OCI-LY3 (cell line): ENCODE data around the gene GHR.

Experiments used
- H2AFZ ChIP-seq: fragments of 200-600, 300-600 bp; shearing (Covaris generic); 2 replicates; pipeline ENCODE4 v1.6.0; 2014; ENCODE audit warnings: antibody characterized with exemption, low read depth, low read length
- H3K27ac ChIP-seq: fragments of 200-600, 300-600 bp; sonication (generic); 2 replicates; pipeline ENCODE4 v1.5.1; 2014; ENCODE audit warnings: mild to moderate bottlenecking, low read length, moderate library complexity, mixed read lengths
- H3K27me3 ChIP-seq: fragments of 200-600, 300-600 bp; sonication (generic); 2 replicates; pipeline ENCODE4 v1.6.1; 2014; ENCODE audit warnings: low read depth, low read length, mixed read lengths
- H3K36me3 ChIP-seq: fragments of 200-600, 300-600 bp; sonication (generic); replicated peaks from 2 replicates; pipeline ENCODE3; 2014; ENCODE audit warnings: low read depth, low read length, mixed read lengths
- H3K4me1 ChIP-seq: fragments of 300-600, 200-600 bp; sonication (generic); 2 replicates; pipeline ENCODE4 v1.6.1; 2014; ENCODE audit warnings: low read length, mixed read lengths
- H3K4me2 ChIP-seq: fragments of 200-600, 300-600 bp; sonication (generic); 2 replicates; pipeline ENCODE4 v1.6.1; 2014; ENCODE audit warnings: low read length, mixed read lengths
- H3K4me3 ChIP-seq: fragments of 300-600, 200-600 bp; sonication (generic); 2 replicates; pipeline ENCODE4 v1.5.1; 2014; ENCODE audit warnings: antibody characterized with exemption, mild to moderate bottlenecking, low read length, moderate library complexity
- H3K79me2 ChIP-seq: fragments of 300-600, 200-600 bp; shearing (Covaris generic); 2 replicates; pipeline ENCODE4 v1.6.1; 2014; ENCODE audit warnings: mild to moderate bottlenecking, low read length, mixed read lengths
- H3K9ac ChIP-seq: fragments of 300-600, 200-600 bp; shearing (Covaris generic); 2 replicates; pipeline ENCODE4 v1.6.0; 2014; ENCODE audit warnings: mild to moderate bottlenecking, low read length, moderate library complexity
- H3K9me3 ChIP-seq: fragments of 200-600, 300-600 bp; shearing (Covaris generic); 2 replicates; pipeline ENCODE4 v1.6.1; 2014; ENCODE audit warnings: low read length, mixed read lengths; ENCODE audit not compliant: insufficient read depth
- H4K20me1 ChIP-seq: fragments of 200-600, 300-600 bp; sonication (generic); 2 replicates; pipeline ENCODE4 v1.6.1; 2016; ENCODE audit warnings: low read length, mixed read lengths; ENCODE audit not compliant: insufficient read depth
- CTCF ChIP-seq: fragments of 200-600, 300-600 bp; sonication (generic); IDR thresholded peaks from 2 replicates; pipeline ENCODE4 v1.5.1; 2014; ENCODE audit warnings: antibody characterized with exemption, low read length, low read depth
- EZH2phosphoT487 ChIP-seq: fragments of 200-600 bp; shearing (Covaris generic); IDR thresholded peaks from 2 replicates; pipeline ENCODE4 v1.6.1; 2018; ENCODE audit warnings: antibody characterized with exemption, mixed run types, low read depth

The GHR gene

GRCh38 chr5:42490831-42491230 lies 67.6 kb downstream of the GHR start:
- no peak overlapping the region for H3K9ac ChIP-seq
- H3K79me2 ChIP-seq = no peaks in the 10 kb centered on the region
- H4K20me1 ChIP-seq = no peaks in the 10 kb centered on the region
- no peaks in the 10 kb centered on the region for H3K4me1 ChIP-seq
- TF ChIP-seq CTCF = no peak
- no peak for TF ChIP-seq EZH2phosphoT487
- H3K4me2 ChIP-seq = no peak overlapping the region
- H3K4me3 ChIP-seq = no peak overlapping the region
- no peak overlapping the region for H3K27ac ChIP-seq
- H3K9me3 ChIP-seq = no peaks in the 10 kb centered on the region
- H2AFZ ChIP-seq = no peak overlapping the region
- H3K27me3 ChIP-seq = no peaks in the 10 kb centered on the region
- no peaks in the 10 kb centered on the region for H3K36me3 ChIP-seq

GRCh38 chr5:42491699-42492098 lies 68.5 kb downstream of the GHR start:
- H2AFZ ChIP-seq = no peak overlapping the region
- no peaks in the 10 kb centered on the region for H3K79me2 ChIP-seq

GRCh38 chr5:42492974-42493373 lies 69.7 kb downstream of the GHR start:
- no peaks in the 10 kb centered on the region for H3K9me3 ChIP-seq
- H2AFZ ChIP-seq = no peak overlapping the region
- no peaks in the 10 kb centered on the region for H3K79me2 ChIP-seq
- H4K20me1 ChIP-seq = no peaks in the 10 kb centered on the region
- no peak for TF ChIP-seq CTCF
- no peak for TF ChIP-seq EZH2phosphoT487
- H3K27me3 ChIP-seq = no peaks in the 10 kb centered on the region
- H3K4me1 ChIP-seq = no peaks in the 10 kb centered on the region
- no peak overlapping the region for H3K9ac ChIP-seq
- H3K4me3 ChIP-seq = no peak overlapping the region
- H3K27ac ChIP-seq = no peak overlapping the region
- H3K4me2 ChIP-seq = no peak overlapping the region
- H3K36me3 ChIP-seq = no peaks in the 10 kb centered on the region

More at GRCh38 chr5:42491699-42492098, 68.5 kb downstream of the GHR start:
- Histone ChIP-seq H3K27me3 (no peaks in the 10 kb centered on the region), H3K4me3 (no peak overlapping the region), H3K4me2 (no peak overlapping the region), H3K9me3 (no peaks in the 10 kb centered on the region), H3K27ac (no peak overlapping the region), H3K36me3 (no peaks in the 10 kb centered on the region), H3K9ac (no peak overlapping the region), H3K4me1 (no peaks in the 10 kb centered on the region), H4K20me1 (no peaks in the 10 kb centered on the region)
- TF ChIP-seq EZH2phosphoT487 = no peak
- no peak for TF ChIP-seq CTCF

DNA sequence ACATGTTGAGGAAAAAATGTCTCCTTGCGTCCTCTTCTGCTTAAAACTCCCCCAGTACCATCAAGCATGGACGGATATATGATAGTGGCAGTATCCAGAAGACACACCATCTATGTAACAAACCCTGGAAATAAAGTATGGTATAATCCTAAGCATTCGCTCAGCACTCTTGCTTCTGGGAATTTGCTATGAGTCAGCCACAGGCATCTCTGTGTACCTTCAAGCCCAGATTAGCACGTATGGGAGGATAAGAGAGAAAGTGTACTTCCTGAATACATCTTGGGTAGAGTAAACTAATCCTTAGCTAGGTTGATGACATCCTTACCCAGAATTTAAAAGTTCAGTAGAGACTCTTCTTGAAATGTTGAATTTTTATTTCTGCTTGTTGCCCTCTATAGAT lies 71.2 kb downstream of the GHR start:
- H2AFZ ChIP-seq = no peak overlapping the region
- H3K27ac ChIP-seq = no peak overlapping the region
- no peaks in the 10 kb centered on the region for H3K36me3 ChIP-seq
- H3K27me3 ChIP-seq = no peaks in the 10 kb centered on the region
- H3K9ac ChIP-seq = no peak overlapping the region
- H4K20me1 ChIP-seq = no peaks in the 10 kb centered on the region
- no peaks in the 10 kb centered on the region for H3K9me3 ChIP-seq
- H3K4me2 ChIP-seq = no peak overlapping the region
- no peaks in the 10 kb centered on the region for H3K4me1 ChIP-seq
- no peak overlapping the region for H3K4me3 ChIP-seq
- H3K79me2 ChIP-seq = no peaks in the 10 kb centered on the region
- TF ChIP-seq EZH2phosphoT487 = no peak
- no peak for TF ChIP-seq CTCF
